GM12891 (cell line): ENCODE data around the gene INPP4A.

Experiments
- POLR2A ChIP-seq: IDR thresholded peaks from 2 replicates; pipeline ENCODE4 v1.6.1; 2011; ENCODE audit warnings: low read depth, low read length, control low read depth
- POLR2AphosphoS5 ChIP-seq: IDR thresholded peaks from 2 replicates; pipeline ENCODE4 v1.6.1; 2011; ENCODE audit warnings: low read depth, low read length, control low read depth
- TAF1 ChIP-seq: IDR thresholded peaks from 2 replicates; pipeline ENCODE4 v1.6.1; 2011; ENCODE audit warnings: low read depth, low read length, control low read depth

DNA sequence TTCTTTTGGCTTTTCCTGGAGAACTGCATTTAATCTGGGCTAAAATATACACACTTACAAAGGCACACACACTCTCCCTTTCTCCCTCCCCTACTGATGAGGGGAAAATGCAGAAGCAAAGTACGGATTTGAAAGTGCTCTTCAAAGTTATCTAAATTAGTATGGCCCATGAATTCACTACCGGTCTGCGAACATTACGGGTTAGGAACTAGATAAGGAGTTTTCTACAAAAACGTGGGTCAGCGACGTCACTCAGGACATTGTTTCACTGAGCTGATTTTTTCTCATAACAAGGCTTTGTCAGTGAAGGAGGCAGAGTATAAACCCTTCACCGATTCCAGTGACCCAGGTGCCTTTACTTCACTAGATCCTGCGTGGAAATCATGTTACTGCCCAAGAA is 116.4 kb downstream of the INPP4A start:
- no peak for TF ChIP-seq POLR2A
- no peak for TF ChIP-seq TAF1
- TF ChIP-seq POLR2AphosphoS5: no peak
